PC-9 (cell line): ENCODE results near the gene NDUFV3. TPM values are rescaled to one million over a fixed set of nuclear protein-coding genes. Genes with fewer than 3 reads are reported as not detected.
"Not testable (repeated sequence)": the region's sequence is repeated elsewhere in the genome, so short reads cannot be mapped to it uniquely, and the experiment has no call there.

Experiments used
- BruUV-seq: library from RNA; stranded (reverse); fragments of 400-500 nt; replicated peaks from 2 replicates; lab custom pipeline; 2021; lab: Mats Ljungman, UMichigan
- CTCF ChIA-PET: fragments of 300-600 bp; sonication (Branson Sonifier 250); formaldehyde crosslinking; loops from one replicate; lab custom pipeline; 2022; ENCODE audit warnings: antibody characterized with exemption; lab: Charles Lee
- POLR2A ChIA-PET: fragments of 300-600 bp; sonication (Branson Sonifier 250); formaldehyde crosslinking; loops from one replicate; lab custom pipeline; 2022; ENCODE audit warnings: antibody characterized with exemption; ENCODE audit not compliant: unreplicated experiment; lab: Charles Lee
- DNase-seq, 2 experiments: peaks; one replicate each; pipeline versions ENCODE4 v3.0.0 to v3.0.0-alpha.2; 2015 to 2022; ENCODE audit warnings: mixed read lengths in 1 of 2
- H2AFZ ChIP-seq: fragments of 200-600 bp; sonication (generic); 2 replicates; pipeline ENCODE4 v1.8.1; 2017; ENCODE audit warnings: antibody characterized with exemption
- H3F3A ChIP-seq: fragments of 200-600 bp; sonication (generic); 2 replicates; pipeline ENCODE4 v1.8.1; 2017; ENCODE audit warnings: antibody characterized with exemption, mild to moderate bottlenecking, low read depth; ENCODE audit not compliant: insufficient read depth
- H3K27ac ChIP-seq: fragments of 200-600 bp; sonication (generic); 2 replicates; pipeline ENCODE4 v1.6.1; 2016; ENCODE audit warnings: mixed run types
- H3K27me3 ChIP-seq: fragments of 200-600 bp; sonication (generic); 2 replicates; pipeline ENCODE4 v1.6.1; 2016; ENCODE audit warnings: low read depth, mixed run types; ENCODE audit not compliant: insufficient read depth
- H3K36me3 ChIP-seq: fragments of 200-600 bp; sonication (generic); 2 replicates; pipeline ENCODE4 v1.6.1; 2016; ENCODE audit warnings: low read depth, mixed run types
- H3K4me1 ChIP-seq: fragments of 200-600 bp; sonication (generic); replicated peaks from 2 replicates; pipeline ENCODE4 v1.6.1; 2016; ENCODE audit warnings: mixed run types; ENCODE audit not compliant: insufficient read depth
- H3K4me2 ChIP-seq: fragments of 200-600 bp; sonication (generic); 2 replicates; pipeline ENCODE4 v1.6.1; 2017; ENCODE audit warnings: mixed run types
- H3K4me3 ChIP-seq: fragments of 200-600 bp; sonication (generic); 2 replicates; pipeline ENCODE4 v1.6.1; 2016; ENCODE audit warnings: mixed run types
- H3K79me2 ChIP-seq: fragments of 200-600 bp; sonication (generic); 2 replicates; pipeline ENCODE4 v1.6.1; 2017; ENCODE audit warnings: low read depth, mixed run types
- H3K9me2 ChIP-seq: fragments of 200-600 bp; sonication (generic); 2 replicates; pipeline ENCODE4 v1.8.1; 2017; ENCODE audit warnings: mild to moderate bottlenecking; ENCODE audit not compliant: insufficient read depth
- H3K9me3 ChIP-seq: fragments of 200-600 bp; sonication (generic); 2 replicates; pipeline ENCODE4 v1.8.1; 2016; ENCODE audit warnings: low read depth; ENCODE audit not compliant: insufficient read depth
- H4K20me1 ChIP-seq: fragments of 200-600 bp; sonication (generic); 2 replicates; pipeline ENCODE4 v1.8.1; 2017; ENCODE audit not compliant: insufficient read depth
- EZH2 ChIP-seq: fragments of 200-600 bp; sonication (generic); IDR thresholded peaks from 2 replicates; pipeline ENCODE4 v1.8.0; 2017; ENCODE audit warnings: antibody characterized with exemption, low read depth
- intact Hi-C: fragments of 100-400 bp; cut with micrococcal nuclease; formaldehyde crosslinking; loops from one replicate; pipeline ENCODE4 v1.10.0; 2022; ENCODE audit not compliant: unreplicated experiment
- total RNA-seq: library from RNA; stranded (reverse); gene quantifications from 2 replicates; pipeline ENCODE4 v1.2.3, GENCODE V29; 2021
- TF ChIP-seq, protein P1 (sequence below): fragments of 200-600 bp; sonication (generic); conservative IDR thresholded peaks from 2 replicates; pipeline ENCODE4 v1.6.1; 2017; ENCODE audit warnings: mixed run types, antibody characterized with exemption, mild to moderate bottlenecking, moderate library complexity

Gene NDUFV3
- total RNA-seq, 1 experiment from 2014 or later: 20.7 TPM

DNA sequence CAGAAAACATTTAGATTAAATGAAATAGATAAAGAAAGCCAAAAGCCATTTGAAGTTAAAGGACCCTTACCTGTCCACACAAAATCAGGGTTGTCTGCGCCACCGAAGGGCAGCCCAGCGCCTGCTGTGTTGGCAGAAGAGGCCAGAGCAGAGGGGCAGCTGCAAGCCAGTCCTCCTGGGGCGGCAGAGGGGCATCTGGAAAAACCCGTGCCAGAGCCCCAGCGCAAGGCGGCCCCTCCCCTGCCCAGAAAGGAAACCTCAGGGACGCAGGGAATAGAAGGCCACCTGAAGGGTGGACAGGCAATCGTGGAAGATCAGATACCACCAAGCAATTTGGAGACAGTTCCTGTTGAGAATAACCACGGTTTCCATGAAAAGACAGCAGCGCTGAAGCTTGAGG is 10.7 kb downstream of the NDUFV3 start:
- Histone ChIP-seq H3K36me3 (no peaks in the 10 kb centered on the region), H3K4me1 (no peaks in the 10 kb centered on the region), H3K79me2 (no peaks in the 10 kb centered on the region), H3K27me3 (no peaks in the 10 kb centered on the region), H3K9me3 (no peaks in the 10 kb centered on the region), H3K27ac (no peak overlapping the region), H3K4me3 (no peak overlapping the region), H3K4me2 (no peak overlapping the region), H3F3A (no peaks in the 10 kb centered on the region), H2AFZ (no peak overlapping the region), H3K9me2 (no peaks in the 10 kb centered on the region), H4K20me1 (no peaks in the 10 kb centered on the region; the same call in 1 of the 2 replicates)
- DNase-seq: no peak
- TF ChIP-seq EZH2: no peak
- TF ChIP-seq, protein P1, sequence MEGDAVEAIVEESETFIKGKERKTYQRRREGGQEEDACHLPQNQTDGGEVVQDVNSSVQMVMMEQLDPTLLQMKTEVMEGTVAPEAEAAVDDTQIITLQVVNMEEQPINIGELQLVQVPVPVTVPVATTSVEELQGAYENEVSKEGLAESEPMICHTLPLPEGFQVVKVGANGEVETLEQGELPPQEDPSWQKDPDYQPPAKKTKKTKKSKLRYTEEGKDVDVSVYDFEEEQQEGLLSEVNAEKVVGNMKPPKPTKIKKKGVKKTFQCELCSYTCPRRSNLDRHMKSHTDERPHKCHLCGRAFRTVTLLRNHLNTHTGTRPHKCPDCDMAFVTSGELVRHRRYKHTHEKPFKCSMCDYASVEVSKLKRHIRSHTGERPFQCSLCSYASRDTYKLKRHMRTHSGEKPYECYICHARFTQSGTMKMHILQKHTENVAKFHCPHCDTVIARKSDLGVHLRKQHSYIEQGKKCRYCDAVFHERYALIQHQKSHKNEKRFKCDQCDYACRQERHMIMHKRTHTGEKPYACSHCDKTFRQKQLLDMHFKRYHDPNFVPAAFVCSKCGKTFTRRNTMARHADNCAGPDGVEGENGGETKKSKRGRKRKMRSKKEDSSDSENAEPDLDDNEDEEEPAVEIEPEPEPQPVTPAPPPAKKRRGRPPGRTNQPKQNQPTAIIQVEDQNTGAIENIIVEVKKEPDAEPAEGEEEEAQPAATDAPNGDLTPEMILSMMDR: no peak
- BruUV-seq: no TSS peak
- intact Hi-C loops: no loop called here
- ChIA-PET POLR2A (interaction anchor here (0.6 kb wide), 1 partner anchor 12 kb away, joined by 4 read pairs; no protein-coding TSS in a partner anchor), CTCF (no interaction called here)

DNA sequence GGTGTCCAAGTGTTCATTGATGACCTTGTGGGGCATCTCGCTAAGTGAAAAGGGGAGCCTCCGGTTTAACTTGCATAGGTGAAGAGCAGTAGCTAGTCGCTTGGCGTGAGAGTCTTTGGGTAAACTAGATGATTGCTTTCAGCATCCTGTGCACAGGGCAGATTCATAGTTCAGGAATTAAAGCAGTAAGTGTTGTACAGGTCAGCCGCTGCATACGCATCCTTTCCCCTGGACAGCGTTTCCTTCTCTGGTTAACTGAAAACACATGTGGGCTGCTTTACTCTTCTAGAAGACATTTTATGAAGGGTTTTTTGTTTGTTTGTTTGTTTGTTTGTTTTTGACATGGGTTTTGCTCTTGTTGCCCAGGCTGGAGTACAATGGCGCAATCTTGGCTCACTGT is 12.1 kb downstream of the NDUFV3 start:
- CTCF ChIA-PET: no interaction called here
- H3K4me3 ChIP-seq: no peak overlapping the region
- POLR2A ChIA-PET: no interaction called here
- H2AFZ ChIP-seq: no peak overlapping the region
- intact Hi-C loops: no loop called here
- no peaks in the 10 kb centered on the region for H3K4me1 ChIP-seq
- H3K9me2 ChIP-seq: no peaks in the 10 kb centered on the region
- TF ChIP-seq, protein P1: no peak
- TF ChIP-seq EZH2: no peak
- H3K36me3 ChIP-seq: no peaks in the 10 kb centered on the region
- DNase-seq: no peak
- H3K27me3 ChIP-seq: no peaks in the 10 kb centered on the region
- H4K20me1 ChIP-seq: no peaks in the 10 kb centered on the region; the same call in 1 of the 2 replicates
- no peaks in the 10 kb centered on the region for H3K9me3 ChIP-seq
- no peak overlapping the region for H3K4me2 ChIP-seq
- no peak overlapping the region for H3K27ac ChIP-seq
- no peaks in the 10 kb centered on the region for H3K79me2 ChIP-seq
- BruUV-seq: no TSS peak
- no peaks in the 10 kb centered on the region for H3F3A ChIP-seq

DNA sequence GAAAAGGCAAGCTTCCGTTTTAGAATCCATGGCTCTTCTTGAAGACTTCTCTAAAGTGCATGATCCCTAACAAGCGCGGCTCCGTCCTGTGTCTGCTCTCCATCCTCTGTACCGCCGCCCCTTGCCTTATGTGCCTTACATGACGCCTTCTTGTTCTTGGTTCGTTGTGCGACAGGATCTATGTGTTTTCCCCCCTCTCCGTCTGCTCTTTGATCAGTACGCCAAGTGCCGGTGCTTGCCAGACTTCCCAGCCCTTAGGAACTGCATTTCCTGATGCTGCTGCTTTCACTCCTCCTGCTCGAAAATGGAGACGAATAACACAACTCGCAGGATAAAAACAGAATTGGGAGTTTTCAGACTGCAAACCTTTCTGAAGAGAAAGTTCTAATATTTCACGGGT is 13.1 kb downstream of the NDUFV3 start:
- CTCF ChIA-PET: no interaction called here

DNA sequence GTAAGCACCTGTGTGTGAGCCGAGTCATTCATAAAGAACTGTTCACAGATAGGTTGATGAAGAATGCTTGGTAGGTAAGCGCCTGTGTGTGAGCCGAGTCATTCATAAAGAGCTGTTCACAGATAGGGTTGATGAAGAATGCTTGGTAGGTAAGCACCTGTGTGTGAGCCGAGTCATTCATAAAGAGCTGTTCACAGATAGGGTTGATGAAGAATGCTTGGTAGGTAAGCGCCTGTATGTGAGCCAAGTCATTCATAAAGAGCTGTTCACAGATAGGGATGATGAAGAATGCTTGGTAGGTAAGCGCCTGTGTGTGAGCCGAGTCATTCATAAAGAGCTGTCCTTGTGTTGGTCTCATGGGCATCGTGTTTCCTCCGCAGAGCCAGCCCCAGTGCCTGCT is 15.4 kb downstream of the NDUFV3 start:
- not testable (repeated sequence) for H3K36me3 ChIP-seq
- CTCF ChIA-PET: interaction anchor here (0.7 kb wide), 1 partner anchor 85 kb away, joined by 3 read pairs; no protein-coding TSS in a partner anchor

More for the DNA sequence above, 13.1 kb downstream of the NDUFV3 start:
- Histone ChIP-seq H3K27me3 (no peaks in the 10 kb centered on the region), H3F3A (no peaks in the 10 kb centered on the region), H4K20me1 (no peaks in the 10 kb centered on the region; the same call in 1 of the 2 replicates), H3K27ac (no peak overlapping the region), H3K9me3 (no peaks in the 10 kb centered on the region), H3K79me2 (no peaks in the 10 kb centered on the region), H3K4me3 (no peak overlapping the region), H3K9me2 (no peaks in the 10 kb centered on the region), H3K4me2 (no peak overlapping the region), H3K4me1 (no peaks in the 10 kb centered on the region), H3K36me3 (no peaks in the 10 kb centered on the region), H2AFZ (no peak overlapping the region)
- no peak for TF ChIP-seq EZH2
- TF ChIP-seq, protein P1: no peak
- no peak for DNase-seq
- POLR2A ChIA-PET: interaction anchor here (0.6 kb wide), 1 partner anchor 327 kb away, joined by 3 read pairs; no protein-coding TSS in a partner anchor
- intact Hi-C loops: no loop called here
- BruUV-seq: no TSS peak

DNA sequence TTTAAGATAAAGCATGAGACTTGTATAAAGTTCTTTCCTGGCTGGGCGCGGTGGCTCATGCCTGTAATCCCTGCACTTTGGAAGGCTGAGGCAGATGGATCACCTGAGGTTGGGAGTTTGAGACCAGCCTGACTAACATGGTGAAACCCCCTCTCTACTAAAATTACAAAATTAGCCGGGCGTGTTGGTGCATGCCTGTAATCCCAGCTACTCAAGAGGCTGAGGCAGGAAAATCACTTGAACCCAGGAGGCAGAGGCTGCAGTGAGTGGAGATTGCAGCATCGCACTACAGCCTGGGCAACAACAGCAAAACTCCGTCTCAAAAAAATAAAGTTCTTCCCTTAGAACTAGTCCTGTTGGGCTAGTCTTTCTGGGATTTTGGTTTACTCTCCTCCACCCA is 18.8 kb downstream of the NDUFV3 start:
- BruUV-seq, intact Hi-C loops, H3K4me2 ChIP-seq, H3K4me3 ChIP-seq, H3K27me3 ChIP-seq, POLR2A ChIA-PET, H3K36me3 ChIP-seq, H3K9me3 ChIP-seq, H3K4me1 ChIP-seq, H3K79me2 ChIP-seq, H3K9me2 ChIP-seq, H3K27ac ChIP-seq, CTCF ChIA-PET, H4K20me1 ChIP-seq, H3F3A ChIP-seq, DNase-seq, H2AFZ ChIP-seq: not testable (repeated sequence)

More for the DNA sequence above, 15.4 kb downstream of the NDUFV3 start:
- H3K79me2 ChIP-seq, H3K4me3 ChIP-seq, H3K9me2 ChIP-seq, H3K27ac ChIP-seq, H3K4me2 ChIP-seq, BruUV-seq, H4K20me1 ChIP-seq, intact Hi-C loops, DNase-seq, H3K4me1 ChIP-seq, H3F3A ChIP-seq, H2AFZ ChIP-seq, H3K27me3 ChIP-seq, H3K9me3 ChIP-seq: not testable (repeated sequence)
- POLR2A ChIA-PET: interaction anchor here (0.7 kb wide), 1 partner anchor 35 kb away, joined by 6 read pairs; no protein-coding TSS in a partner anchor
